HG03066 (cell line): ENCODE results near the gene ADSS2.
"Not testable (repeated sequence)": the region's sequence is repeated elsewhere in the genome, so short reads cannot be mapped to it uniquely, and the experiment has no call there.

Source experiments
- ATAC-seq: cut with Tn5 transposase; IDR thresholded peaks from one replicate; pipeline ENCODE4 v1.9.1; 2021; ENCODE audit warnings: low read depth; ENCODE audit not compliant: unreplicated experiment

The ADSS2 gene

DNA sequence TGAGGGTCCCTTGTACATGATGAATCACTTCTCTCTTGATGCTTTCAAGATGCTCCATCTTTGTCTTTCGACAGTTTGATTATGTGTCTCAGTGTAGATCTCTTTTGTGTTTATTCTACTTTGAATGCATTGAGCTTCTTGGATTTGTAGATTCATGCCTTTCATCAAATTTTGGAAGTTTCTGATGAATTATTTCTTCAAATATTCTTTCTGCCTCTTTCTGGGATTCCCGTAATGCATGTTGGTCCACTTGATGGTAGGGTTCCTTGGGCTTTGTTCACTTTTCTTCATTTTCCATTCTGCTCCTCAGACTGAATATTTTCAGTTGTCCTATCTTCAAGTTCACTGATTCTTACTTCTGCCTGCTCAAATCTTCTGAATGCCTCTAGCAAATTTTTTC is 50.7 kb downstream of the ADSS2 start:
- no peak for ATAC-seq

DNA sequence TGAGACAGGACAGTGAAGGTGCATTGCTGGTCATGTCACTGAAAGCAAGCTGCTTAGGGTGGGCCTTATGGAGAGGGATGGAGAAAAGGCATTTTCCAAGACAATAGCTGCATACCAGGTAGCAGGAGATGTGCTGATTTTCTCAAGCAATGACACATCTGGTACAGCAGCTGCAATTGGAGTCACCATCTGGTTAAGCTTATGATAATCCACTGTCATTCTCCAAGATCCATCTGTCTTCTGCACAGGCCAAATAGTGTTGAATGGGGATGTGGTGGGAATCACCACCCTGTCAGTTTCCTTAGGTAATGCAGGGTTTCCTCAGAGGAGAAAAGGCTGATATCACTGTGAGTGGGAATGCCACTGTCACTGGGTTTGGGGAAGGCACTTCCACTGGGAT is 54.6 kb downstream of the ADSS2 start:
- no peak for ATAC-seq

DNA sequence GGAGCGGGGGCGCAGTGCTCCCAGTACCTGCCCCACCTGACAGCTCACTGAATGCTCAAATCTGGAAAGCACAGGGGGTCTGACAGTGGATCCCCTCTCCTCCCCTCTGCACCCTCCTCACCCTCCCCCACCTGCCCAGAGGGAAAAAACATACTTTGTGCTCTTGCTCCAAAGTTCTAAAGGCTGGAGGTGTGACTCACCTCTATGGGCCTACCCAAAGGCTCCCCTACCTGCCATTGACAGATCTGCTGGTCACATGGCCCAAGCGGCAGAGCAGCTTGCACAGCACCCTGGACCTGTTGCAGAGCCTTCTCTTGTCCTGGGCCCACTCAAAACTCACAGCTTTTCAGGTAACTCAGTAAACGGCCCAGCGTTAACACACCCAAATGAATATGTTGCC is 55.7 kb downstream of the ADSS2 start:
- ATAC-seq: no peak

DNA sequence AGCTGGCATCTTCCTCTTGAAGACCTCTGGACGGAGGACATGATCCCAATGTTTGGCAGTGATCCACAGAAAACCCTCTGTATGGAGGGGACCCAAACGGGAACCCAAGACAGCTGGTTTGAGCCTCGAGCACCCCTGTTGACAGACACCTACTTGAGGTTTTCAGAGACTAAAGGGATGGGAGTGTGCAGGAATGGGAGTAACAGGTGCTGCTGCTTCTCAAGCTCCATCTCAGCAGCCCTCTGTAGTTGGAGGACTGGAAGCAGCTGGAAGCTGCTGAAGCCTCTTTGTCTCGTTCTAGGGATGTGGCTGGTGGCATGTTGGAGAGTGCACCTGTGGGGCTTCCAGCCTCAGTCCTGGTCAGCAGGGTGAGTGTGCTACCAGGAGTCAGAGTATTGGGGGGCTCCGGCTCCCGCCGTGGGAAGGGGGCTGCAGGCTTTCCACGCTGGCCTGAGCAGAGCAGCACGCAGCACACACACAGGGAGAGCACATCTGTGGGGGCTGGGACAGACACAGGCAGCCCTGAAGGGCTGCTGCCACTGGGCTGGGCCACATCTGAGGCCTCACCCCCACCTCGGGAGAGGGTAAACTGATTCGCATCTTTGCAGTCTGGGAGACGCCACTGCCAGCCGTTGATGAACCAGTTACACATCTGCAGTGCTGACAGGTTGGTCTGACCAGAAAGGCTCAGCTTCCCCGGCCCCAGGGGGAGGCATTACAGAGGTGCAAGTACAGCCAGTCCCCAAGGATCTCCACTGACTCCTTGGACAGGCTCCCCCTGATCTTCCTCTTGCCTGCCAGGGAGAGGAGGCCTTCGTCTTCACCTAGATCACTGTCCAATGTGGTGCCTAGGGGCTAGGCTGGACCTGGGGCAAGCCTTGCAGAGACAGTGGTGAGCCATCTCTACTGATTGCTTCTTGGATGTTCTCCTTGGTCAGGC is 56.6 kb downstream of the ADSS2 start:
- ATAC-seq: no peak

DNA sequence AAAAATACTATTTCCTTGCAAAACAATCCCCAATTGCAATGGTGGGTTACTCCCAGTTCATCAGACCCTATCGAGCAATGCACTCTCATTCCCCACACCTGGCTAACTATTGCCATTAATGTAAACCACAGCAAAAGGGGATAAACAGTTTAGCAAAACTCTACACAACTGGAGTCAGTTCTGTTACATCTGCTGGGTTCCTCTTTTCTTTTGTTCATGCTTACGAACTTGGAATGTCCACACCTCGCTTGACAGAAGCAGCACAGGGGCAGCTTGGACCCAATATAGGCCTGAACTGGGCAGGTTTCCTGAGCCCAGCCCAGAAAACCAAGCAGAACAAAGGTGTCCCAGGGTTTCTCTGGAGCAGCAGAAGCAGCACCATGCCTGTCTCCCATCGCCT is 57.4 kb downstream of the ADSS2 start:
- no peak for ATAC-seq

DNA sequence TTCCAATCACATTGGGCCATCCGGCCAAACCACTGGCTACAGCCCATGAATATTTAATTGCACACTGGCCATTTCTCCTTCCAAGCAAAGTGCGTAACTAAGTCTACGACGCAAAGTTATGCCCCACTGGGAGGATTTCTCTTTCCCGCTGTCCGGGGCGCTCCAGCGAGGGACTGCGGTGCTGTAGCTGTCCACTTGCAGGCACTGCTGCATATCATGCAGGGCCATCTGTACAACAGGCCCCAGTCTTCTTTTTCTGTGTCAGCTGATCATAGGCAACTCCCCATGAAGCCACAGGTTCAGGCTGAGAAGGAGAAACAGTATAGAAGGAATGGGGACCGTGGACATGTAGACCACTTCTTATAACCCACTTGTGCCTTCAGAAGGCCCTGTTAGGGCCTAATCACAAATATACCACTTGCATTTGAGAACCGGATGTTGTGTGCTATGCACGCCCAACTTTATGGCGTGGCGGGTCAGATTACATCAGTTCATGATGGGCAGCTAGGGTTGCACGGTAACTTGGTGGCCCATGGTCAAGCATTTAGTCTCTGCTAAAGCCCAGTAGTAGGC is 58.0 kb downstream of the ADSS2 start:
- no peak for ATAC-seq

DNA sequence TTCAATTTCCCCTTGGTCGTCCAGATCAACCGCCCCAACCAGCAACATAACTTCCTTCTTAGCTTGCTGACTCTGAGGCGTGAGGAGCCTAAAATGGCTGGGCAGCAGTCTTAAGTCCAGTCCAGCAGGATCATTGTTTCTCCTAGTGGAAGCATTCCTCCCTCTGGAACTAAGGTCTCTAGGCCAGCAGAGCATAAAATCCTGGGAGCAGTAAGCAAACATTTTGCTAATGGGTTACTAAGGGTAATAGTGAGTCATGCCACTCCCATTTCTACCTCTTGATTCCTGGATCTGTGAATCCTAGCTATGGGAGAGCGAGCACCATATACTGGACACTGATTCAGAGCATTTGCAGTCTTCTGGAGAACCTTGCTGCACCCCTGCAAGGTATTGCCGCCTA is 59.9 kb downstream of the ADSS2 start:
- ATAC-seq: no peak

DNA sequence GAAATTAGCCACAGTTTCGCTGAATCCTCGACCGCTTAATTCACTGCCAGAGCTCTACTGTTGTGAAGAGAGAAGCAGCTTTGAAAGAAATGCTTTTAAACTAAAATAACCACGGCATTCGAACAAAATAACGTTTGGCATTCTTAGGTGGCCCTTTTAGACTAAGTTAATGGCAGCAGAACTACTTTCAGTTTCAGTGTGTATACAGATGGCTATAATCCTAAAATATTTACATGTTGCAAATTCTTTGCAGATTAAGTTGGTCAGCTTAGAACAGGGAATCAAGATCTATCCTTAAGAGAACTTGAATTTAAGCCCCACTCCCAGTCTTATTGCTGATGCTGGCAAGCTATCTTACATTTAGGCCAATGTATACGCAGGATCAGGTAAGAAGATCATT is 62.7 kb downstream of the ADSS2 start:
- ATAC-seq: no peak

DNA sequence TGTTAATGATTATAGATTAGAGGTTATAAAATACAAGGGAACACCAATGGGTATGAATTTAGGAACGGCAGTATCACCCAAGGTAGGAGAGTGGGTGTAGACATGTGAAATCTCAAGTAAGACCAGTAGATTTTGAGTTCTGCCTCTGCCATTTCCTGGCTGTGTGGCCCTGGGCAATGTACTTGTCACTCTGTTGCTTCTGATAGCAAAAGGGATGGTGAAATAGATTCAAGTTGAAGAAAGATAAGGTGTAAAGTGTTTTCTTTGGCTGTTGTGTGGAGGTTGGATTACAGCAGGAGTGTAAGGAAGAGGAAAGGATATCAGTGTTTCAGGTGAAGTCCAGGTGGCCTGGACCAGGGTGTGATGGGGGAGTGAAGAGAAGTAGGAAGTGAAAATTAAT is 64.3 kb downstream of the ADSS2 start:
- ATAC-seq: no peak

DNA sequence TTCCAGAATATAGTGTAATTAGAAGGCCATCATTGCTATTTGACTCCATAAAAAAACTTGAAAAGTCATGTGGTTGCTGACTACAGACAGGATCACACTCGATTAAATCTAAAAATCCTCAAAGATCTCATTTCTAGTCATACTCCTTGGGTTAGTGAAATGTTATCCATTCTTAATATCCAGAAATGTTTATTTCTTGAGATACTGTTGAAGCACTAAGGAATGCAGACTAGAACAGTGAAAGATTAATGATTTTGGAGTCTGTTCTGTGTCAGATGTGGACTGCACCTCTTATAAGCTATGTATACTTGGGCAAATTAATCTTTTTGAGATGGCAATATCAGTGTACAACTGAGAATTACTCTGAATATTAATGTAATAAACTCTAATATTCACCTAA is 65.1 kb downstream of the ADSS2 start:
- no peak for ATAC-seq

DNA sequence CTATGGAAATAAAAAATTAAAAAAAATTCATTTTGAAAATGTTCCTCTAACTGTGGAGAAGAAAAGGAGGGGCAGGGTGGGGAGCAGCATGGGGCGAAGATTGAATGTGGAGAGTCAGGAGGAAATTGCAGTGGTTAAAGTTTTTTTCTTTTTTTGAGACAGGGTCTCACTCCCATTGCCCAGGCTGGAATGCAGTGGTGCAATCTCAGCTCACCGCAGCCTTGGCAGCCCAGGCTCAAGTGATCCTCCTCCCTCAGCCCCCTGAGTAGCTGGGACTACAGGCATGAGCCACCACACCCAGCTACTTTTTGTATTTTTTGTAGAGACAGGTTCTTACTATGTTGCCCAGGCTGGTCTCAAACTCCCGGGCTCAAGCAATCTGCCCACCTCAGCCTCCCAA is 67.6 kb downstream of the ADSS2 start:
- ATAC-seq: no peak

DNA sequence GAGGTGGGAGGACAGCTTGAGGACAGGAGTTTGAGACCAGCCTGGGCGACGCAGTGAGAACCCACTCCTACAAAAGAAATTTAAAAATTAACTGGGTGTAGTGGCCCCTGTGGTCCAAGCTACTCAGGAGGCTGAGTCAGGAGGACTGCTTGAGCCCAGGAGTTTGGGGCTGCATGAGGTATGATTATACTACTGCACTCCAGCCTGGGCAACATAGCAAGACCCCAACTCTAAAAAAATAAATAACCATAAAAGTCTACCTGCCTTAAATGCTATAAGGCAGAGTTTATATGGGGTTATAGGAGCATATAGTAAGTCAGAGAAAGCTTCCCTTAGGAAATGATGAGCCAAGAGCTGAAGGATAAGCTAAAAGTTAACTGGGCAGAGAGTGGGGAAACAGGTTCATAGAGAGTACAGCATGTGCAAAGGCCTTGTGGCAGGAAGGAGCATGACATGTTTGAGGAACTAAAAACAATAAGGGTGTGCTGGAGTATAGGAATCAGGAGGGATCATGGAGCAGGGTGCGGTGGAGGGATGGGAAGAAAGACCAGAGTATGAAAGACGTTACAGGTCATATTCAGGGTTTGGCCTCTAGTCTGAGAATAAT is 68.3 kb downstream of the ADSS2 start:
- ATAC-seq: no peak

DNA sequence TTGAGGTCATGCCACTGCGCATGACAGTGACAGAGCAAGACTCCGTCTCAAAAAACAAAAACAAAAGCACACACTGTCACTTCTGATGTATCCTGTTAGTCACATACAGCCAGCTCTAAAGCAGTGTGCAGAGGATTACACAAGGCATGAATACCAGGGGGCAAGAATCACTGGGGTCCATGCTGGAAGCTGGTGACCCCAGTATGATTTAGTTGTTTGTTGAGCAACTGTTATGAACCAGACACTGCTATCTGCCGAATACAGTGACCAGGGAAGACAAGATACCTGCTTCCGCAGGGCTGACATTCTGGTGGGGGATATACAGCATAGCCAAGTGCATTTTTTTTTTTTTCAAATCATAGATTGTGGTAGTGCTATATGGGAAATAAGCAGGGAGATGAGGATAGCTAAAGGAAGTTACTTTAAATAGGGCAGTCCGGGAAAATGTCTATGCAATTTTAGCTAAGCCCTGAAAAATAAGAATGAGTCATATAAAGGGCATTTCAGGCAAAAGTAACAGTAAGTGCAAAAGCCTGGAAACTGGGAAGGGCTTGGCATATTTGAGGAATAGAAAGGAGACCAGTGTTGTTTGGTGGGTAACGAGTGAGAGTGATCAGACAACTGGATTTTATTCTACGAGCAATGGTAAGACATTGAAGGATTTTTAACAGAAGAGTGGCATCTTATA is 69.7 kb downstream of the ADSS2 start:
- no peak for ATAC-seq

DNA sequence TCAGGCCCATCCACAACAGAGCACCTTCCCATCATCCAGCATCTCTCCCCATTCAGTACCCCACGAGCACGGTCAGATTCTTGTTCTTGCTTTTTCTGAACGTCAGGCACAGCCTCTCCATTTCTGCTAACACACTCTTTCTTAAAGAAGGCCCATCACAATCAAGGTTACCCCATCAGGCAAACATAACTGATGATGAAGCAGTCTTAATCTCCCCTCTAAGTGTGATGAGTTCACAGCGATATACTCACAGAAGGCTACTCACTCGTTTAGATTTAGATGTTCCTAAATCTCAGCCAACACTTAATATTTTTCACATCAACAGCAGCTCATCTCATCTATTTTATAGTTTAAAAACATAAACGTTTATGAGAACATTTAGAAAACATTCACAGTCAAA is 75.6 kb downstream of the ADSS2 start:
- no peak for ATAC-seq

DNA sequence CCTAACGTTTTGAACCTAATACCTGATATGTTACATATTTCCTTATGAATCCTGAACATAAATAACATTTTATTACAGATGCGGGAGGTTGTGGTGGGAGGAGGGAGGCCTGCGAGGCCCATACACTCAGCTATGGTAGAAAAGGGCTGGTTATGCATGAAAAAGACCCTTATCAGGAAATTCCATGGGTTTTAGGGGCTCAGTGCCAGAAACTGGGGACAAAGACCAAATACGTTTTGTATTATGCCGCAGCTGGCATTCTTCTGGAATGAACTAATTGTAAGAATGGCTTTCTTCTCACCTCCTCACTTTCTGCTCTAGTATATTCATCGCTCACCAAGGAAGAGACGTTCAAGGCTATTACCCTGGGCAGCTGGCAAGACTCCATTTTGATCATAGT is 76.7 kb downstream of the ADSS2 start:
- no peak for ATAC-seq

DNA sequence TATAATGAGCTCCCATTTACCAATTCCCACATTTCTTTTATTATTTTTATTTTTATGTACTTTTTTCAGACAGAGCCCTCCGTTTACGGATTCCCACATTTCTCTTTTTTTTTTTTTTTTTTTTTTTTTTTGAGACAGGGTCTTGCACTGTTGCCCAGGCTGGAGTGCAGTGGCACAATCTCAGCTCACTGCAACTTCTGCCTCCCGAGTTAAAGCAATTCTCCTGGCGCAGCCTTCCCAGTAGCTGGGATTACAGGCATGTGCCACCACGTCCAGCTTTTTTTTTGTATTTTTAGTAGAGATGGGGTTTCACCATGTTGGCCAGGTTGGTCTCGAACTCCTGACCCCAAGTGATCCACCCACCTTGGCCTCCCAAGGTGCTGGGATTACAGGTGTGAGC is 77.2 kb downstream of the ADSS2 start:
- not testable (repeated sequence) for ATAC-seq

DNA sequence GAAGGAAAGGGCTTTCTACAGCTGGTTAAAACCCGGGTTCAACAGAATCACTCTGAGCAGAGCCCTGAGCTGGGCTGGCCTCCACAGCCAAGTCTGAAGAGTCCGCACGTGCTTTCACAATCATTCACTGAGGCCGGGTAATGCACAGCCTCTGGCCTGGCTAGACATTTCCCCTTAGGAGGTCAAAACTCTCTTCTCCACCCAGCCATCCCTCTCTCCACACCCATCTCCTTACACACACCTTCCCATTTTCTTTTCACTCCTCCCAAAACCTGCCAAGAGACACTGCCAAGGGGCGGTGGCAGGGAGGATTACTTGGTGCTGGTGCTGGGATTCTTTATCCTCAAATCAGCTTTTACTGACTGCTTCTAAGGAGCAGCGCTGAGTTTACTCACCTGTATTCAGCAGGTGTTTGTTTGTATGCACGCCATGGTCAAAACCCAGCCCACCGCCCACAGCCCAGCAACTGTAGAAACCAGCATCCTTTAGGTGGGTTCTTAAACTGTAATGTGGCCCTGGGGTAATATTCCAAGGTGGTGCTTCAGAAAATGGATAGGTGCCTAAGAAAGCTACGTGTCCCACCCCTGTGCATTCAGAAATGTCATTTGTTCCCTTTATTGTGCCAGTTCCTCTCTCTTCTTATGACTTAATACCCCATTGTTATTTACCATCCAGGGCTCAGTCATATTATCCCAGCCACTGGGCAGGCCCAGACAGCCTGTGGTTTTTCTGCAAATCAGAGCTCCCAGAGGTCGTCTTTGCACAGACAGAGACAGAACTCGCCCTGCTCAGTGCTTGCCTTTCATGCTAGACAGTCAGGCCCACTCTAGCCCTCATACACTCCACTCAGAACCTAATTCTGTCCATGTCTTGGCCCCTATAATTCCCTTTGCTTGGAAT is 80.2 kb downstream of the ADSS2 start:
- ATAC-seq: no peak

DNA sequence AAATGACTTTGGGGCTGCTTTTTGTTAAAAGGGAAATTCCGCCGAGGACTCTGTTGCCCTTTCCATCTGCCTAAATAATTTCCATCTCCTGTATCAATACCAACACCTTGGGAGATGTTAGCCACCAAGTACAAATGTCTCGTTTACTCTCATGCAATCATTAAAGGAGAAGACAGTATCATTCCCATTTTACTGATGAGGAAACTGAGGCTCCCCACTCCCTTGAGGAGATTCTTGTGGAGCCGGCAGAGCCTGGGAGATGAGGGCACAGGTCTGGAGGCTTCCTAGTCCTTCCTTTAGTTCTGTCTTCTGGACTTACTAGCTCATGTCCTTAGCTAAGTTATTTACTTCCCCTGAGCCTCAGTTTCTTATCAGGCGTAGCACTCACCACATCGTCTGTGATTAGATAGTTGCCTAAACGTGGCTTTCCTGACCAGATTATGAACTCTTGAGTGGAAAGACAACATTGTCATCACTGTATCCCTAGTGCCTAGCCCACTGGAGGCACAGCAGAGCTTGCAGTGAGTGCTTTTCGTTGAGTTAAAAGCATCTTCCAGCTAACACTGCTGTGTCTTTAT is 81.6 kb downstream of the ADSS2 start:
- no peak for ATAC-seq

DNA sequence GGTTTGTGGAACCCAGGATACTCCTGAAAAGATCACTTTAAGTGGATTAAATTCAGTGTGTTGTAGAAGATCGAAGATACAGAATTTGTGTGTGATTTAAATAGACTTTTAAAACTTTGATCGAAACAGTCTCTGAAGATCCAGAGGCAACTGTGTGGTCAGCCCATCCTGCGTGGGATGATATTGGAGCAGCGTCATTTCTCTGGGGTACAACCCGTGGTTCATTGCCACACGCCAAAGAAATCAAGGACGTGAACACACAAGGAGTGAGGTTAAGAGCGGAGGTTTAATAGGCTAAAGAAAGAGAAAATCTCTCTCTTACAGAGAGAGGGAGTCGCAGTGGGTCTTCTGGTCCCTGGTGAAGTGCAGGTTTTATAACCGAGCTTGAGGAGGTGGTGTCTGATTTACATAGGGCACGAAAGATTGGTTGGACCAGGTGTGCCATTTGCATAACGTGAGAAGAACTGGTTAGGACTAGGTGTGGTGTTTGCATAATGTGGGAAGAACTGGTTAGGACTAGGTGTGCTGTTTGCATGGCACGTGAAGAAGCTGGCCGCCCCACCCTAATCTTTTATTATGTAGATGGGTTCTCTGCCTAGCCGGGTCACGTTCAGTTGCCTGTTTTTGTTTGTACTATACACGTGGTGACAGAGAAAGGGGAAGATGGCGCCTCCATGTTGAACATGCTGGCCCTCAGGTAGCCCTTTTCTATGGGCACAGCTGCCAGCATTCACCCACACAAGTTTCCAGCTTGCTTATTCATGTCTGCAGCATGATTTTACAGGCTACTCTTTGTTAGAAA is 82.3 kb downstream of the ADSS2 start:
- ATAC-seq: no peak
